Liver (tissue), 3 donors: ENCODE measurements around the gene ATP5F1D.

ENCODE experiments used
- CTCF ChIP-seq: fragments of 150-350 bp; IDR thresholded peaks from 2 replicates; pipeline ENCODE4 v1.5.1; 2017; ENCODE audit warnings: improper control_type of control experiment, low read depth, low read length; ENCODE audit not compliant: missing input control
- GABPA ChIP-seq, 2 donors: IDR thresholded peaks in 1 of 2; conservative IDR thresholded peaks in 1 of 2; 2 replicates each; pipeline ENCODE4 v1.6.1; 2016; ENCODE audit warnings: antibody characterized with exemption in 2 of 2, mild to moderate bottlenecking in 1 of 2, moderate library complexity in 1 of 2
- MAX ChIP-seq: IDR thresholded peaks from 2 replicates; pipeline ENCODE4 v1.6.1; 2016; ENCODE audit warnings: antibody characterized with exemption
- RAD21 ChIP-seq, 2 donors: IDR thresholded peaks; 2 replicates each; pipeline ENCODE4 v1.6.1; 2016; ENCODE audit warnings: antibody characterized with exemption in 2 of 2, mild to moderate bottlenecking in 2 of 2
- REST ChIP-seq: IDR thresholded peaks from 2 replicates; pipeline ENCODE4 v1.6.1; 2016; ENCODE audit warnings: antibody characterized with exemption, mild to moderate bottlenecking
- TAF1 ChIP-seq: conservative IDR thresholded peaks from 2 replicates; pipeline ENCODE4 v1.6.1; 2016; ENCODE audit warnings: antibody characterized with exemption, mild to moderate bottlenecking
- YY1 ChIP-seq: IDR thresholded peaks from 2 replicates; pipeline ENCODE4 v1.6.1; 2016; ENCODE audit warnings: antibody characterized with exemption, mild to moderate bottlenecking
- ZBTB33 ChIP-seq: IDR thresholded peaks from 2 replicates; pipeline ENCODE4 v1.6.1; 2016; ENCODE audit warnings: antibody characterized with exemption
- donor health status: healthy.
- donor health status: healthy.

GRCh38 chr19:1235625-1236538 is 5.7 kb upstream of the ATP5F1D start:
- no peak for TF ChIP-seq GABPA (IDR thresholded peaks at IDR 0.05 in 1 of 2, conservative IDR thresholded peaks at IDR 0.05 in 1 of 2)
- no peak for TF ChIP-seq CTCF
- TF ChIP-seq TAF1, result no peak
- no peak for TF ChIP-seq YY1
- TF ChIP-seq MAX, result no peak
- no peak for TF ChIP-seq RAD21 (IDR thresholded peaks at IDR 0.05)
- no peak for TF ChIP-seq ZBTB33
- TF ChIP-seq REST, result no peak
